Nephron (organoid): Measurements from ENCODE around the gene KITLG.
"Not testable (repeated sequence)": the region's sequence is repeated elsewhere in the genome, so short reads cannot be mapped to it uniquely, and the experiment has no call there.

Source experiments
- H3K27ac Mint-ChIP-seq, 3 experiments: 2 replicates each; pipeline ENCODE4 v1.8.0; 2020; ENCODE audit warnings: mixed read lengths in 3 of 3, mild to moderate bottlenecking in 2 of 3, moderate library complexity in 1 of 3
- H3K27me3 Mint-ChIP-seq: 2 replicates; pipeline ENCODE4 v1.8.0; 2021; ENCODE audit warnings: low read depth, mild to moderate bottlenecking, moderate library complexity, mixed read lengths
- H3K36me3 Mint-ChIP-seq: 2 replicates; pipeline ENCODE4 v1.8.0; 2020; ENCODE audit warnings: low read depth, mixed read lengths
- H3K4me1 Mint-ChIP-seq: 2 replicates; pipeline ENCODE4 v1.8.0; 2020; ENCODE audit warnings: mixed read lengths
- H3K4me3 Mint-ChIP-seq, 3 experiments: 2 replicates each; pipeline ENCODE4 v1.8.0; 2020; ENCODE audit warnings: mild to moderate bottlenecking in 3 of 3, mixed read lengths in 3 of 3, moderate library complexity in 2 of 3
- H3K9me3 Mint-ChIP-seq: 2 replicates; pipeline ENCODE4 v1.8.0; 2020; ENCODE audit warnings: mixed read lengths
- CTCF ChIP-seq, 3 experiments: fragments of 200-600 bp; sonication (generic); IDR thresholded peaks; one replicate each; pipeline ENCODE4 v1.5.0; 2021; ENCODE audit warnings: antibody characterized with exemption in 3 of 3; ENCODE audit not compliant: unreplicated experiment in 3 of 3

Gene KITLG

DNA sequence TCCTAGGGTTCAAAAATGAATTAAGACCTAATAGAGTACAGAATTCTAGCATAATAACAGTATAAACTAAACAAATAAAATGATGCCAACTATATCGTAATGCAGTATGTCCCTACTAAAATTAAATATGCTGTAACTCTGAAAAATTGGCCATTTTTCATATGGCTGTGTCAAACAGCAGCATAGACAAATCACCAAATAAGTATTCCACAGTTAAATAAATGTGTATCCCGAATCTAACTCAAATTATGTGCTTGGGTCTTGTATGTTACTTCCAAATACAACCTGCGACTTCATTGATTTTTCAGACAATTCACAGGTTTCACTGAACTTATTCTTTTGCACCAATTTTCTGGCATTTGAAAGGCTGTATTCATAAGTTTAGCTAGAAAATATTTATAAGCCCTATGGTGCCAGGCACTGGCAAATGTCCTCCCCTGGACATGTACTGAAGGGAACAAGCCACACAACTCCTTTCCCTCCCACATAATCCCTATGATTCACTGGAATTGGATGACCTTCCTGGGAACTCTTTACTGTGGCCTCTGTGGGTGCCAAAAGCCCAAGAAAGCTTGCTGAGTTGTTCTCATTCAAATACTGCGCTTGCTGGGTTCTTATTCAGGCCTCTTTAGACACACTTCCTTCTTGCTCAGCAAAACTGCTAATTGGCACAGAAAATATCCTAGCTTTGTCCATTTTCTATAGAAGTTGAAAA is 108.8 kb downstream of the KITLG start:
- no peak for TF ChIP-seq CTCF (IDR thresholded peaks at IDR 0.05; ENCODE audit: unreplicated experiment in 3 of 3)
- Mint-ChIP-seq H3K27me3 (no peaks in the 10 kb centered on the region), H3K4me3 (no peak overlapping the region), H3K9me3 (peaks cover 12% of the 10 kb centered on the region), H3K36me3 (peaks cover 8% of the 10 kb centered on the region), H3K27ac (peak overlapping the region in 1 of 3 experiments; percentile 7), H3K4me1 (peaks cover 7% of the 10 kb centered on the region)

- H3K27me3 Mint-ChIP-seq = peaks cover 4% of the 10 kb centered on the region
- H3K4me3 Mint-ChIP-seq = no peak overlapping the region
- peaks cover 20% of the 10 kb centered on the region for H3K9me3 Mint-ChIP-seq
- H3K4me1 Mint-ChIP-seq = peaks cover 7% of the 10 kb centered on the region
- TF ChIP-seq CTCF (IDR thresholded peaks at IDR 0.05; ENCODE audit: unreplicated experiment in 3 of 3) = no peak
- H3K36me3 Mint-ChIP-seq = peaks cover 5% of the 10 kb centered on the region
- H3K27ac Mint-ChIP-seq = no peak overlapping the region
These were observed 111.1 kb downstream of the KITLG start for GRCh38 chr12:88469154-88469553.

DNA sequence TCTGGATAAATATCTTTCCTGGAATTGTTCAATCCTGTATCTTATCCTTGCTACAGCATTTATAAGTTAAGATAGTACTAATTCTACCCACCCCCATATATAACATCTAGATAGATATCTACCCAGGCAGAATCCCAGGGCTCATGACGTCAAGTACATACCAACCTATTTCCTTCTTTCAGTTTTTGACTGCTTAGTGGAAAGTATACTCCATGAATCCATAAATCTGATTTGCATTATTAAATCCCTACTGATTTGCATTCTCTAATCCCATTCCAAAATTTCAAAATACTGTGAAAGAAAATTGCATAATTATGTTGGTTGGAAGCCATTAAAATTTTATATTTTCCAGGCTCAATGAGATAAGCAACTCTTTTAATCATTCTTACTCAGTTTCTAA is 111.7 kb downstream of the KITLG start:
- H3K9me3 Mint-ChIP-seq = peaks cover 21% of the 10 kb centered on the region
- H3K36me3 Mint-ChIP-seq = peaks cover 5% of the 10 kb centered on the region
- H3K4me1 Mint-ChIP-seq = peaks cover 7% of the 10 kb centered on the region
- no peak overlapping the region for H3K27ac Mint-ChIP-seq
- H3K27me3 Mint-ChIP-seq = peaks cover 4% of the 10 kb centered on the region
- no peak overlapping the region for H3K4me3 Mint-ChIP-seq
- TF ChIP-seq CTCF (IDR thresholded peaks at IDR 0.05; ENCODE audit: unreplicated experiment in 3 of 3) = no peak

- H3K27ac Mint-ChIP-seq, H3K4me1 Mint-ChIP-seq, H3K36me3 Mint-ChIP-seq, H3K4me3 Mint-ChIP-seq, H3K27me3 Mint-ChIP-seq: not testable (repeated sequence)
- peaks cover 21% of the 10 kb centered on the region for H3K9me3 Mint-ChIP-seq
These were observed 113.6 kb downstream of the KITLG start for GRCh38 chr12:88466708-88467107.

DNA sequence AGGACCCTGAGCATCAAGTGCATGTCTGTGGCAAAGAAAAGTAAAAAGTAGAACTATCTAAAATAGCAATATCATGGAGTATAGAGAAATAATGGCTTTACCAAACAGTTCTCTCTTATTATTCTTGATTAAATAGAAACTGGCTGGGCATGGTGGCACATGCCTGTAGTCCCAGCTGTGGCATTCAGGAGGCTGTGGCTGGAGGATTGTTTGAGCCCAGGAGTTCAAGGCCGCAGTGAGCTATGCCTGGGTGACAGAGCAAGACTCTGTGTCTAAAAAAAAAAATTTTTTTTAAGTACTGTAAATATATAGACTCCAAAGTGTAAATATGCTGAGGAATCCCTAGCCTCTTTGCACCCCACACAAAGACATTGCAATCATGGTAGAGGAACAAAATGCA is 121.9 kb downstream of the KITLG start:
- no peak for TF ChIP-seq CTCF (IDR thresholded peaks at IDR 0.05; ENCODE audit: unreplicated experiment in 3 of 3)
- Mint-ChIP-seq H3K36me3 (no peaks in the 10 kb centered on the region), H3K9me3 (peaks cover 5% of the 10 kb centered on the region), H3K27ac (no peak overlapping the region), H3K4me1 (no peaks in the 10 kb centered on the region), H3K27me3 (no peaks in the 10 kb centered on the region), H3K4me3 (no peak overlapping the region)

DNA sequence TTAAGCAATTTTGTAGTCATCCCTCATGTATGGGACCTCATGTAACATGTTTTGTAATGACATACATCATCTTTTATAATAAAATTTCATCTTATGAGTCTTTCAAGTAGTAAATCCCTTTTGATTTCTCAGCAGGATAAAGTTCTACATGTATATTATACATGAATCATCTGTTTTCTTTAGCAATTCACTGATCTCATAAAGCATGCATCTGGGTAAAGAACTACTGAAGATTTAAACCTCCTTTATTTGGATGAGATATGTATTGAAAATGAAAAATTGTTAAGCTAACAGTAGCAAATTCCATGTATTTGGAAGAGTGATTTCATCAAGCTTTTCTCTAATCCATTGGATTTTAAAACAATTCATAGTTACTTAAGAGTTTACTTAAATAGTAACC is 126.9 kb downstream of the KITLG start:
- no peaks in the 10 kb centered on the region for H3K27me3 Mint-ChIP-seq
- no peaks in the 10 kb centered on the region for H3K9me3 Mint-ChIP-seq
- H3K27ac Mint-ChIP-seq = no peak overlapping the region

More for the DNA sequence above, 126.9 kb downstream of the KITLG start:
- no peak overlapping the region for H3K4me3 Mint-ChIP-seq
- no peak for TF ChIP-seq CTCF (IDR thresholded peaks at IDR 0.05; ENCODE audit: unreplicated experiment in 3 of 3)
- no peaks in the 10 kb centered on the region for H3K4me1 Mint-ChIP-seq
- no peaks in the 10 kb centered on the region for H3K36me3 Mint-ChIP-seq
